Nephron (organoid): ENCODE measurements around the gene BCL7C.

Experiments
- H3K27ac Mint-ChIP-seq, 3 experiments: 2 replicates each; pipeline ENCODE4 v1.8.0; 2020; ENCODE audit warnings: mixed read lengths in 3 of 3, mild to moderate bottlenecking in 2 of 3, moderate library complexity in 1 of 3
- H3K27me3 Mint-ChIP-seq: 2 replicates; pipeline ENCODE4 v1.8.0; 2021; ENCODE audit warnings: low read depth, mild to moderate bottlenecking, moderate library complexity, mixed read lengths
- H3K36me3 Mint-ChIP-seq: 2 replicates; pipeline ENCODE4 v1.8.0; 2020; ENCODE audit warnings: low read depth, mixed read lengths
- H3K4me1 Mint-ChIP-seq: 2 replicates; pipeline ENCODE4 v1.8.0; 2020; ENCODE audit warnings: mixed read lengths
- H3K4me3 Mint-ChIP-seq, 3 experiments: 2 replicates each; pipeline ENCODE4 v1.8.0; 2020; ENCODE audit warnings: mild to moderate bottlenecking in 3 of 3, mixed read lengths in 3 of 3, moderate library complexity in 2 of 3
- H3K9me3 Mint-ChIP-seq: 2 replicates; pipeline ENCODE4 v1.8.0; 2020; ENCODE audit warnings: mixed read lengths
- CTCF ChIP-seq, 3 experiments: fragments of 200-600 bp; sonication (generic); IDR thresholded peaks; one replicate each; pipeline ENCODE4 v1.5.0; 2021; ENCODE audit warnings: antibody characterized with exemption in 3 of 3; ENCODE audit not compliant: unreplicated experiment in 3 of 3

The BCL7C gene

DNA sequence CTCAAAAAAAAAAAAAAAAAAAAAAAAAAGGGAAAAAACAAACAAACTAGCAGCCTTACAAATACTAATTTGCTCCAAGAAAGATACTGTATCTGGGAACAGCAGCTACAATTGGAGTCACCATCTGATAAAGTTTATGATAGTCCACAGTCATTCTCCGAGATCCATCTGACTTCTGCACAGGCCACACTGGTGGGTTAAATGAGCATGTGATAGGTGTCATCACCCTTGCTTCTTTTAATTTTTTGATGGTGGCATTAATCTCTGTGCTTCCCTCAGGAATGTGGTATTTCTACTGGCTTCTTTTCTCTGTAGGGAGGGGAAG, 49.6 kb downstream of the BCL7C start:
- Mint-ChIP-seq H3K27me3 (no peaks in the 10 kb centered on the region), H3K27ac (peak overlapping the region in 2 of 3 experiments; percentile 14 to 49), H3K9me3 (peaks cover 3% of the 10 kb centered on the region), H3K4me3 (no peak overlapping the region), H3K36me3 (peaks cover 18% of the 10 kb centered on the region), H3K4me1 (peaks cover 11% of the 10 kb centered on the region)
- TF ChIP-seq CTCF (IDR thresholded peaks at IDR 0.05; ENCODE audit: unreplicated experiment in 3 of 3): no peak

DNA sequence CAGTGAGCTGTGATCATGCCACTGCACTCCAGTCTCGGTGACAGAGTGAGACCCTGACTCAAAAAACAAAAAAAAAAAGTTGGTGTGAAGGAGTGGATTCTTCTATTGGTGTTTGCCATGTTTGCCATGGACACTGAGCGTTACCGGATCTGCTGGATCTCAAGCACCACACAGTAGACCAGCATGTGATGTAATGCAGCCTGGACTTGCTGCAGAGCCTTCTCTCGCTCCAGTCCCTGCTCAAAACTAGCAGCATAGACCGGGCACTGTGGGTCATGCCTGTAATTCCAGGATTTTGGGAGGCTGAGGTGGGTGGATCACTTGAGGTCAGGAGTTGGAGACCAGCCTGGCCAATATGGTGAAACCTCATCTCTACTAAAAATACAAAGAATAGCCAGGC, 50.4 kb downstream of the BCL7C start:
- Mint-ChIP-seq H3K4me3 (no peak overlapping the region), H3K36me3 (peaks cover 15% of the 10 kb centered on the region), H3K9me3 (peaks cover 3% of the 10 kb centered on the region), H3K27ac (no peak overlapping the region), H3K27me3 (no peaks in the 10 kb centered on the region), H3K4me1 (peaks cover 11% of the 10 kb centered on the region)
- no peak for TF ChIP-seq CTCF (IDR thresholded peaks at IDR 0.05; ENCODE audit: unreplicated experiment in 3 of 3)

- H3K27ac Mint-ChIP-seq: no peak overlapping the region
- no peak overlapping the region for H3K4me3 Mint-ChIP-seq
- peaks cover 11% of the 10 kb centered on the region for H3K4me1 Mint-ChIP-seq
- H3K36me3 Mint-ChIP-seq: peaks cover 15% of the 10 kb centered on the region
- TF ChIP-seq CTCF (IDR thresholded peaks at IDR 0.05; ENCODE audit: unreplicated experiment in 3 of 3): no peak
- H3K9me3 Mint-ChIP-seq: peaks cover 3% of the 10 kb centered on the region
- no peaks in the 10 kb centered on the region for H3K27me3 Mint-ChIP-seq
These were observed 50.9 kb downstream of the BCL7C start for GRCh38 chr16:30842971-30843370.

DNA sequence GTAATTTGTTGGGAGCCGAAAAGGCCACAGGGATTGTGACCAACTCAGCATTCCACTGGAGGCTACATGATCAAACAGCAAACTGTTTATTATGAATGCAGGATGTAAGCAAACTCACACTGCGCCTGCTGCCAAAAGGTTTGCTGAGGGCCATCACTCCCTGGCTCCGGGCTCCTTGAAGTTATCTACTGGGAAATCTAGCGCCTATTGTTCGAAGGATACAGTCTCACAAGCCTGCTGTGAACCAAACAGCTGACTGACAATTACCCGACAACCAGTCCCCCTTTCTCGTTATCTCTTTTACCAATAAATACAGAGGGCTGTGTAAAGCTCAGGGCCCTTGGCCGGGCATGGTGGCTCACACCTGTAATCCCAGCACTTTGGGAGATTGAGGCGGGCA, 52.5 kb downstream of the BCL7C start:
- Mint-ChIP-seq H3K27me3 (peaks cover 4% of the 10 kb centered on the region), H3K36me3 (peaks cover 15% of the 10 kb centered on the region), H3K9me3 (peaks cover 3% of the 10 kb centered on the region), H3K27ac (no peak overlapping the region), H3K4me1 (peaks cover 11% of the 10 kb centered on the region), H3K4me3 (no peak overlapping the region)
- no peak for TF ChIP-seq CTCF (IDR thresholded peaks at IDR 0.05; ENCODE audit: unreplicated experiment in 3 of 3)

GRCh38 chr16:30840611-30841010, 53.3 kb downstream of the BCL7C start:
- Mint-ChIP-seq H3K27ac (no peak overlapping the region), H3K4me1 (peaks cover 11% of the 10 kb centered on the region), H3K4me3 (no peak overlapping the region), H3K9me3 (peaks cover 3% of the 10 kb centered on the region), H3K36me3 (peaks cover 15% of the 10 kb centered on the region), H3K27me3 (peaks cover 4% of the 10 kb centered on the region)
- TF ChIP-seq CTCF (IDR thresholded peaks at IDR 0.05; ENCODE audit: unreplicated experiment in 3 of 3): no peak

DNA sequence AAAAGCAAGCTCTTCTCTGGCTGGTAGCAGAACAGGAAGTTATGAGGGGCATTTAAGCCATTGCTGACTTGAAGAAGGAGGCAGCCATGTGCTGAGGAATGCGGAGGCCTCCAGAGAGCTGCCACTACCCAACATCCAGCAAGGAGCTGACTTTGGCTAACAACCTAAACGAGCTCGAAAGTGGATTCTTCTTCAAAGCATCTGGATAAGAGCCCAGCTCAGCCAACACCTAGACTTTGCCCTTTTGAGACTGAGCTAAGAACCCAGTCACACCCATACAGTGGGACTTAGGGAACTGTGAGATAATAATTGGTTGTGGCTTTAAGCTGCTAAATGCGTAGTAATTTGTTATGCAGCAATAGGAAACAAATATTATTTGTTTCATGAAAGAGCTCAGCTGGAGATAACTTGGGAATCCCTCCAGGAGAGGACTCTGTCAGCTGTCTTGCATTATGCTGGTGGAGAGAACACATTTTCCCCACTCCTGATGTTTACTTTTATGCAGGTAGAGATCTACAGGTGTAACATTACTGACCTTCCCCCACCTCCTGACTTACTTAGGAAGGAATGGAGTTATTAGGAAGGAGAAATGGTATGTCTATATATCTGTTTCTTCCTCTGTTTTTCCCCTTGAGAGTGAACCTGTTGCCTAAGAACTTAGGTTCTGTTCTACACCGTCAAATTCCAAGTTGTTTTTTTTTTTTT, 54.2 kb downstream of the BCL7C start:
- Mint-ChIP-seq H3K4me3 (no peak overlapping the region), H3K36me3 (peaks cover 10% of the 10 kb centered on the region), H3K4me1 (peaks cover 3% of the 10 kb centered on the region), H3K27me3 (peaks cover 4% of the 10 kb centered on the region), H3K9me3 (peaks cover 3% of the 10 kb centered on the region), H3K27ac (peak overlapping the region in 2 of 3 experiments; percentile 39 to 67)
- no peak for TF ChIP-seq CTCF (IDR thresholded peaks at IDR 0.05; ENCODE audit: unreplicated experiment in 3 of 3)
